HT-29 (cell line): ENCODE measurements around the gene MANBA. TPM values are rescaled to one million over a fixed set of nuclear protein-coding genes. Genes with fewer than 3 reads are reported as not detected.
A peak's percentile ranks its signal among the peaks of the same experiment; 100 is the strongest.

Source experiments
- DNase-seq: peaks from one replicate; pipeline ENCODE4 v3.0.0-alpha.2; 2015; ENCODE audit warnings: low spot score
- total RNA-seq: library from RNA; depleted of rRNA; stranded (reverse); fragments of >200 nt; shearing (Covaris generic); gene quantifications from 2 replicates; pipeline ENCODE4 v1.2.3, GENCODE V29; 2014

The MANBA gene
- total RNA-seq, 1 experiment from 2014 or later = 18.9 TPM

GRCh38 chr4:102678695-102679335 lies 82.0 kb downstream of the MANBA start:
- DNase-seq = no peak

GRCh38 chr4:102678107-102678506 lies 82.7 kb downstream of the MANBA start:
- DNase-seq = no peak

- DNase-seq = no peak
These were observed 85.6 kb downstream of the MANBA start for GRCh38 chr4:102675141-102675540.

GRCh38 chr4:102667001-102667400 lies 93.8 kb downstream of the MANBA start:
- DNase-seq = no peak

GRCh38 chr4:102665527-102665926 lies 95.2 kb downstream of the MANBA start:
- no peak for DNase-seq

GRCh38 chr4:102663073-102663472 lies 97.7 kb downstream of the MANBA start:
- no peak for DNase-seq

- no peak for DNase-seq
These were observed 103.6 kb downstream of the MANBA start for GRCh38 chr4:102657206-102657605.

- DNase-seq = no peak
These were observed 113.7 kb downstream of the MANBA start for GRCh38 chr4:102647117-102647516.

GRCh38 chr4:102642631-102643298 lies 118.0 kb downstream of the MANBA start:
- no peak for DNase-seq

- DNase-seq = no peak
These were observed 119.0 kb downstream of the MANBA start for GRCh38 chr4:102641793-102642192.

GRCh38 chr4:102640669-102641068 lies 120.1 kb downstream of the MANBA start:
- DNase-seq = peak; percentile 35

- DNase-seq = no peak
These were observed 121.2 kb downstream of the MANBA start for GRCh38 chr4:102639598-102639997.

- DNase-seq = no peak
These were observed 122.1 kb downstream of the MANBA start for GRCh38 chr4:102638621-102639020.

- no peak for DNase-seq
These were observed 123.4 kb downstream of the MANBA start for GRCh38 chr4:102637391-102637790.

- DNase-seq = no peak
These were observed 127.7 kb downstream of the MANBA start for GRCh38 chr4:102633100-102633499.

GRCh38 chr4:102632241-102633065 lies 128.3 kb downstream of the MANBA start:
- DNase-seq = no peak

- DNase-seq = no peak
These were observed 129.2 kb downstream of the MANBA start for GRCh38 chr4:102631616-102632015.

- no peak for DNase-seq
These were observed 131.1 kb downstream of the MANBA start for GRCh38 chr4:102629673-102630072.

GRCh38 chr4:102627831-102628523 lies 132.8 kb downstream of the MANBA start:
- DNase-seq = peak; percentile 10

- DNase-seq = peak; percentile 18
These were observed 135.4 kb downstream of the MANBA start for GRCh38 chr4:102625232-102625930.

- no peak for DNase-seq
These were observed 136.3 kb downstream of the MANBA start for GRCh38 chr4:102624505-102624904.
